AG10803 (cell line): ENCODE measurements around the gene GIT2.
"Not testable (repeated sequence)": the region's sequence is repeated elsewhere in the genome, so short reads cannot be mapped to it uniquely, and the experiment has no call there.

ENCODE experiments used
- DNase-seq: peaks from one replicate; pipeline ENCODE4 v3.0.0; 2010; ENCODE audit warnings: low read depth
- H3K4me3 ChIP-seq: 2 replicates; pipeline ENCODE4 v1.5.1; 2011; ENCODE audit warnings: mild to moderate bottlenecking, low read length, control low read depth
- TF ChIP-seq, protein P1 (sequence below): conservative IDR thresholded peaks from 2 replicates; pipeline ENCODE4 v1.5.1; 2011; ENCODE audit warnings: mild to moderate bottlenecking, low read length, control low read depth, inconsistent platforms

The GIT2 gene

DNA sequence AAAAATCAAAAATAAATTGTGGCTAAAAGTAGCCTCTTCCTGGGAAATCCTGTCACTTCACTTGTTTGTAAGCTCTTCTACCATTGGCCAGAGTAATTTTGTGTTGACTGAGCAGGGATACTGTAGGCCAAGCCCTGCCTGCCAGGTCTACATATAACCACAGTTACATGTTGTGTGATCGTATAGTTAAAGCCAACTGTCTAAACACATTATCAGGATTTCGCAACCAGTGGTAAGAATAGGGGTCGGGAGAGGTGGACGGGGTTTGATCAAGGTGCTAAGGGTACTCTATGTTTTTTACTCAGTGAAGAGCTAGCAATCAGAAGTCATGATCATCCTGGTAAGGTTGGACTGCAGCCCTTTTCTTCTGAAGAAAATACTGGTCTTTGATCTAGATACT, 16.5 kb upstream of the GIT2 start:
- no peak overlapping the region for H3K4me3 ChIP-seq
- TF ChIP-seq, protein P1, sequence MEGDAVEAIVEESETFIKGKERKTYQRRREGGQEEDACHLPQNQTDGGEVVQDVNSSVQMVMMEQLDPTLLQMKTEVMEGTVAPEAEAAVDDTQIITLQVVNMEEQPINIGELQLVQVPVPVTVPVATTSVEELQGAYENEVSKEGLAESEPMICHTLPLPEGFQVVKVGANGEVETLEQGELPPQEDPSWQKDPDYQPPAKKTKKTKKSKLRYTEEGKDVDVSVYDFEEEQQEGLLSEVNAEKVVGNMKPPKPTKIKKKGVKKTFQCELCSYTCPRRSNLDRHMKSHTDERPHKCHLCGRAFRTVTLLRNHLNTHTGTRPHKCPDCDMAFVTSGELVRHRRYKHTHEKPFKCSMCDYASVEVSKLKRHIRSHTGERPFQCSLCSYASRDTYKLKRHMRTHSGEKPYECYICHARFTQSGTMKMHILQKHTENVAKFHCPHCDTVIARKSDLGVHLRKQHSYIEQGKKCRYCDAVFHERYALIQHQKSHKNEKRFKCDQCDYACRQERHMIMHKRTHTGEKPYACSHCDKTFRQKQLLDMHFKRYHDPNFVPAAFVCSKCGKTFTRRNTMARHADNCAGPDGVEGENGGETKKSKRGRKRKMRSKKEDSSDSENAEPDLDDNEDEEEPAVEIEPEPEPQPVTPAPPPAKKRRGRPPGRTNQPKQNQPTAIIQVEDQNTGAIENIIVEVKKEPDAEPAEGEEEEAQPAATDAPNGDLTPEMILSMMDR = no peak
- no peak for DNase-seq

DNA sequence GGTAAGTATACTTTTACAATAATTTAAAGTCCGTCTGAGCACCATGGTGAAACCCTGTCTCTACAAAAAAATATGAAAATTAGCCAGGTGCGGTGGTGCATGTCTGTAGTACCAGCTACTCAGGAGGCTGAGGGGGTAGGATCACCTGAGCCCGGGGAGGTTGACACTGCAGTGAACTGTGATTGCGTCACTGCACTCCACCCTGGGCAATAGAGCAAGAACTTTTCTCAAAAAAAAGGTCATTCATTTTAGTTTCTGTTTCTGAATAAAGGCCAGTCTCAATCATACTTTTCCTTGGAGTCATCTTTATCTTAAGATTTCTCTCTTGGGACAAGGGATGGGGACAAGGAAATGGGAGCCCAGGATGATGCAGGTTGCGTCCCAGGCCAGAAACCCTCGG, 16.0 kb upstream of the GIT2 start:
- no peak overlapping the region for H3K4me3 ChIP-seq
- no peak for DNase-seq
- TF ChIP-seq, protein P1 = no peak

DNA sequence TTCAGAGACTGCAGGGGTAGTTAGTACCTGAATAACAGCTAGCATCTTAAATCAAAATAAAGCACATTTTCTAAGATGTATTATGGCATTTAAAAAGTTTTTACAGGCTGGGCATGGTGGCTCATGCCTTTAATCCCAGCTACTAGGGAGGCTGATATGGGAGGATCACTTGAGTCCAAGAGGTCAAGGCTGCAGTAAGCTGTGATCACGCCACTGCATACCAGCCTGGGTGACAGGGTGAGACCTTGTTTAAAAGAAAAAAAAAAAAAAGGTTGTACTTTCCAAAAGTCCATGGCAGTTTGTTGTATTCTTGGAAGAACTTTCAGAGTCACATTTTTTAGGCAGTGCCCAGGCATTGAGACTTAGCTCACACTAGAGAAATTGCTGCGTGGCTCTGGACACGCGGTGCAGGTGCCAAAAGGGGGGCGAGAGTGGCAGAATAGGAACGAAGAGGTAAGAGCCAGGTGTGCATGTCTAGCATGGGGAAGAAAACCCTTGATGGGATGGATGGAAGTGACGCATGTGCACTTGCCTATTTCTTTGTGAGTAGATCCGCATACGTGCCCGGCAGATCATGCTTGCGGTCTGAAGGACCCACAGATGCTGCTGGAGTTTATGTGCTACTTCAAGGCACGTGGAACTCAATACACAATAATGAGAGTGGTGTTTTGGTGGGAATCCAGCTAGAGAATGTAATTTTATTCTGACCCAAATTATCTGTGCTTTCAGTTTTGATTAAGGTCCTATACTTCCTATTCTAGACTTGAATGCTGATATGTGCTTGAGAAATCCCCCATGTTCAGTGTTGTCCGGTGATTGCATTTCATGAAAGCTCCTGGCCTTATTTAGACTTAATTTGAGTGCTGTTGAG, 14.9 kb upstream of the GIT2 start:
- no peak overlapping the region for H3K4me3 ChIP-seq
- DNase-seq = no peak
- TF ChIP-seq, protein P1 = no peak

DNA sequence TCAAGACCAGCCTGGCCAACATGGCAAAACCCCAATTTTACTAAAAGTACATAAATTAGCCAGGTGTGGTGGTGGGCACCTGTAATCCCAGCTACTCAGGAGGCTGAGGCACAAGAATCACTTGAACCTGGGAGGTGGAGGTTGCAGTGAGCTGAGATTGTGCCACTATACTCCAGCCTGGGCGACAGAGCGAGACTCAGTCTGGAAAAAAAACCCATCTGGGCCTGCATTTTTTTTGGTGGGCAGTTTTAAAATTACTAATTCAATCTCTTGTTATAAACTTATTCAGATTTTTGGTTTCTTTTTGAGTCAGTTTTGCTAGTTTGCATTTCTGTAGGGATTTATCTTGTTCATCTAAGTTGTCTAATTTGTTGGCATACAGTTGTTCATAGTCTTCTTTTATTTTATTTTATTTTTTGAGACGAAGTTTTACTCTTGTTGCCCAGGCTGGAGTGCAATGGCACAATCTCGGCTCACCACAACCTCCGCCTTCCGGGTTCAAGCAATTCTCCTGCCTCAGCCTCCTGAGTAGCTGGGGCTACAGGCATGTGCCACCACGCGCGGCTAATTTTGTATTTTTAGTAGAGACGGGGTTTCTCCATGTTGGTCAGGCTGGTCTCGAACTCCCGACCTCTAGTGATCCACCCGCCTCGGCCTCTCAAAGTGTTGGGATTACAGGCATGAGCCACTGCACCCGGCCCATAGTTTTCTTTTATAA, 12.7 kb upstream of the GIT2 start:
- not testable (repeated sequence) for DNase-seq, H3K4me3 ChIP-seq

DNA sequence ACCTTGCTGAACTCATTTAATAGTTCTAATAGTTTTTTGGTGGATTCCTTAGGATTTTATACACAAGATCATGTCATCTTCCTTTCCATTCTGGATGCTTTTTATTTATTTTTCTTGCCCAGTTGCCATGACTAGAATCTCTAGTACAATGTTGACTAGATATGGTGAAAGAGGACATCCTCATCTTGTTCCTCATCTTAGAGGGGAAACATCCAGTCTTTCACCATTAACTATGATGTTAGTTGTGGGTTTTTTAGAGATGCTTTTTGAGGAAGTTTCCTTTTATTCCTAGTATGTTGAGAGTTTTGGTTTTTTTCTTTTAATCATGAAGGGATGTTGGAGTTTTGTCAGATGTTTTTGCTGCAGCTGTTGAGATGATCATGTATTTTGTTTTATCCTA, 11.7 kb upstream of the GIT2 start:
- H3K4me3 ChIP-seq = no peak overlapping the region
- TF ChIP-seq, protein P1 = no peak
- no peak for DNase-seq

DNA sequence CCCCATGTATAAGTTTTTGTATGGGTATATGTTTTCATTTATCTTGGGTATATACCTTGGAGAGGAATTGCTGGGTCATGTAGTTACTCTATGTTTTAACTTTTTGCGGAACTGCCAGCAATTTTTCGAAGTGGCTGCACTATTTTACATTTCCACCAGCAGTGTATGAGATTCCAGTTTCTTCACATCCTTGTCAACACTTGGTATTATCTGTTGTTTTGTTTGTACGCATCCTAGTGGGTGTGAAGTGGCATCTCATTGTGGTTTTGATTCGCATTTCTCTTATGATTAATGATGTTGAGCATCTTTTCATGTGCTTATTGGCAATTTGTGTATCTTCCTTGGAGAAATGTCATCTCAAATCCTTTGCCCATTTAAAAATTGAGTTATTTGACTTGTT, 9.9 kb upstream of the GIT2 start:
- no peak for DNase-seq
- no peak overlapping the region for H3K4me3 ChIP-seq
- TF ChIP-seq, protein P1 = no peak

DNA sequence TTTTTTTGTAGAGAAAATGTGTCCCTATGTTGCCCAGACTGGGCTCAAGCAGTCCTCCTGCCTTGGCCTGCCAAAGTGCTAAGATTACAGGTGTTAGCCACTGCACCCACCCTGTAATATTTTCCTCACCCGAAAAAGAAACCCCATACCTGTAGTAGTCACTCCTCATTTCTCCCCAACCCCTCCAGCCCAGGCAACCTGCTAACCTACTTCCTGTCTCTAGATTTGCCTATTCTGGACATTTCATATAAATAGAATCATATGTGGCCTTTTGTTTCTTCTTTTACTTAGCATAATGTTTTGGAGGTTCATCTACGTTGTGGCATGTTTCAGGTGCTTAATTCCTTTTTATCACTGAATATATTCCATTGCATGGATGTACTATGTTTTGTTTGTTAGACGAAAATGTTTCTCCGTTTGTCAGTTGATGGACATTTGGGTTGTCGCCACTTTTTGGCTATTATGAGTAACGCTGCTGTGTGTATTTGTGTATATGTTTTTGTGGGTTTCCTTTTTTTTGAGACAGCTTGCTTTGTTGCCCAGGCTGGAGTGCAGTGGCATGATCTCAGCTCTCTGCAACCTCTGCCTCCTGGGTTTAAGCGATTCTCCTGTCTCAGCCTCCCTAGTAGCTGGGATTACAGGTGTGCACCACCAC, 9.3 kb upstream of the GIT2 start:
- H3K4me3 ChIP-seq = no peak overlapping the region
- DNase-seq = no peak

More for the DNA sequence above, 9.3 kb upstream of the GIT2 start:
- TF ChIP-seq, protein P1 = no peak
